GM19328 (cell line): Measurements from ENCODE around the gene DNAL4.

Source experiments
- ATAC-seq: cut with Tn5 transposase; IDR thresholded peaks from one replicate; pipeline ENCODE4 v1.9.1; 2021; ENCODE audit warnings: mild to moderate bottlenecking, moderate library complexity; ENCODE audit not compliant: unreplicated experiment

Gene DNAL4

GRCh38 chr22:38741576-38741975 is 52.4 kb downstream of the DNAL4 start:
- no peak for ATAC-seq

- ATAC-seq = no peak
These were observed 52.8 kb downstream of the DNAL4 start for GRCh38 chr22:38741166-38741565.

GRCh38 chr22:38740754-38741153 is 53.2 kb downstream of the DNAL4 start:
- no peak for ATAC-seq

GRCh38 chr22:38740116-38740723 is 53.7 kb downstream of the DNAL4 start:
- ATAC-seq = no peak

GRCh38 chr22:38739300-38740055 is 54.5 kb downstream of the DNAL4 start:
- ATAC-seq = no peak

GRCh38 chr22:38738475-38739070 is 55.4 kb downstream of the DNAL4 start:
- ATAC-seq = no peak

GRCh38 chr22:38737302-38738060 is 56.5 kb downstream of the DNAL4 start:
- ATAC-seq = no peak

GRCh38 chr22:38736257-38736570 is 57.7 kb downstream of the DNAL4 start:
- ATAC-seq = no peak

- ATAC-seq = no peak
These were observed 58.3 kb downstream of the DNAL4 start for GRCh38 chr22:38735465-38736256.

GRCh38 chr22:38735126-38735464 is 58.8 kb downstream of the DNAL4 start:
- ATAC-seq = no peak

- ATAC-seq = no peak
These were observed 59.4 kb downstream of the DNAL4 start for GRCh38 chr22:38734421-38735100.

GRCh38 chr22:38733724-38734381 is 60.1 kb downstream of the DNAL4 start:
- no peak for ATAC-seq

GRCh38 chr22:38733329-38733723 is 60.6 kb downstream of the DNAL4 start:
- no peak for ATAC-seq

- ATAC-seq = no peak
These were observed 61.6 kb downstream of the DNAL4 start for GRCh38 chr22:38732251-38732815.

- ATAC-seq = no peak
These were observed 62.2 kb downstream of the DNAL4 start for GRCh38 chr22:38731703-38732161.

- no peak for ATAC-seq
These were observed 63.5 kb downstream of the DNAL4 start for GRCh38 chr22:38730411-38730871.

- ATAC-seq = no peak
These were observed 64.0 kb downstream of the DNAL4 start for GRCh38 chr22:38729946-38730345.

GRCh38 chr22:38728871-38729796 is 64.8 kb downstream of the DNAL4 start:
- no peak for ATAC-seq
